ENCODE measurements around the gene EMC8. TPM values are rescaled to one million over a fixed set of nuclear protein-coding genes. Genes with fewer than 3 reads are reported as not detected.
A peak's percentile ranks its signal among the peaks of the same experiment; 100 is the strongest.

Gene EMC8
- total and polyA plus RNA-seq, 2 experiments from 2014 or later: 51.1 to 69.4 TPM

DNA sequence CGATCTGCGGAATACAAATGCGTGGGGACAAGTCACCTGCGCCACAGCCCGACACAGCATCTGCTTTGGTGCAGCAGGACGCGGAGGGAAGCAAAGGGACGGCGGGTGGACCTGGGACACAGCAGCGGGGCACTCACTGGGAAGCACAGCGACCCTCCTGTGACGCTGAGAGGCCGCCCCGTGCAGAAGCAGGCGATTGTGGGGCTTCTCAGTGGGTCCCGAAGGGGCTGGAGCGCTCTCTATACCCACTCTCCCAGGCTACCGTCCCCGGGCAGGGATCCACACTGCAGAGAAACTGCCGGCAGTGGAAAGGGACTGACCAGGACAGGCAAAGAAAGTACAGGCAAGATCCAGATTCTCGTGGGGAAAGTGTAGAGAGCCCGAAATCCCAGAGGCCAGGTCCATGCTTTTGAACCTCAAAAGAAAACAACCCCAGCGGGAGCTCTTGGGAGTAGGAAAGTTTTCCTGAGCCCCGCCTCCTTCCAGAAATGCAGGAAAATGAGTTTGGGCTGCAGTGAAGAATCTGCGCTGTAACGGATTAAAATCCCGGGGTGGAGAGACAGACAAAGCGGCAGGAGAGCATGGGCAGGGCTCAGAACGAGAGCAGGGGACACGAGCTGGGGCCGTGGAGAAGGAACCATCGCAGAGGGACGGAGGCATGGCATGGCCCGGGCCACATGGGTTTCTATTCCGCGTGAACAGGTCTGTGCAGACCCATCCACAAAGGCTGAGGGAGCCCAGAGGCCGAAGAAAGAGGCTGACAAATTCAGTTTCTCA is 12.9 kb upstream of the EMC8 start:
- Histone ChIP-seq H3K79me2 (replicated peaks; ENCODE audit: insufficient read depth) (no peaks in the 10 kb centered on the region), H3K27ac (ENCODE audit: low read depth) (no peak overlapping the region), H3K4me1 (ENCODE audit: insufficient read depth) (no peaks in the 10 kb centered on the region), H2AFZ (peak overlapping the region; percentile 97), H3K27me3 (ENCODE audit: insufficient read depth) (no peaks in the 10 kb centered on the region; the same call in 1 of the 2 replicates), H4K20me1 (replicated peaks; ENCODE audit: insufficient read depth) (no peaks in the 10 kb centered on the region), H3K9me2 (ENCODE audit: insufficient read depth) (no peaks in the 10 kb centered on the region), H3F3A (replicated peaks; ENCODE audit: low read depth) (0 out of 2 replicates have a peak, but pooled peaks cover 3% of the 10 kb centered on the region), H3K4me3 (peak overlapping the region; percentile 23; the same call in 1 of the 2 replicates), H3K36me3 (ENCODE audit: insufficient read depth) (no peaks in the 10 kb centered on the region), H3K4me2 (no peak overlapping the region; the same call in 1 of the 2 replicates)
- no peak overlapping the region for H3K27ac Mint-ChIP-seq
- H3K4me1 Mint-ChIP-seq: peaks cover 5% of the 10 kb centered on the region; the same call in 2 of the 3 replicates
- peak; percentile 64 for ATAC-seq
- DNase-seq (ENCODE audit: low spot score): peak; percentile 47
- peaks cover 11% of the 10 kb centered on the region for H3K27me3 Mint-ChIP-seq (ENCODE audit: insufficient read depth, low read depth, poor library complexity)
- peak overlapping the region; percentile 17; the same call in 2 of the 3 replicates for H3K4me3 Mint-ChIP-seq
- TF ChIP-seq POLR2AphosphoS5 (IDR thresholded peaks at IDR 0.05; ENCODE audit: low read depth): no peak
- no peak for TF ChIP-seq JUNB (IDR thresholded peaks at IDR 0.05; ENCODE audit: unreplicated experiment)
- TF ChIP-seq, protein P1, sequence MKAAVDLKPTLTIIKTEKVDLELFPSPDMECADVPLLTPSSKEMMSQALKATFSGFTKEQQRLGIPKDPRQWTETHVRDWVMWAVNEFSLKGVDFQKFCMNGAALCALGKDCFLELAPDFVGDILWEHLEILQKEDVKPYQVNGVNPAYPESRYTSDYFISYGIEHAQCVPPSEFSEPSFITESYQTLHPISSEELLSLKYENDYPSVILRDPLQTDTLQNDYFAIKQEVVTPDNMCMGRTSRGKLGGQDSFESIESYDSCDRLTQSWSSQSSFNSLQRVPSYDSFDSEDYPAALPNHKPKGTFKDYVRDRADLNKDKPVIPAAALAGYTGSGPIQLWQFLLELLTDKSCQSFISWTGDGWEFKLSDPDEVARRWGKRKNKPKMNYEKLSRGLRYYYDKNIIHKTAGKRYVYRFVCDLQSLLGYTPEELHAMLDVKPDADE (IDR thresholded peaks at IDR 0.05): no peak
- no peak for TF ChIP-seq ZNF331 (CRISPR knock-in tag; IDR thresholded peaks at IDR 0.05; ENCODE audit: low read depth)
- no peak for TF ChIP-seq NANOG (IDR thresholded peaks at IDR 0.05; ENCODE audit: borderline replicate concordance)
- TF ChIP-seq, protein P2, sequence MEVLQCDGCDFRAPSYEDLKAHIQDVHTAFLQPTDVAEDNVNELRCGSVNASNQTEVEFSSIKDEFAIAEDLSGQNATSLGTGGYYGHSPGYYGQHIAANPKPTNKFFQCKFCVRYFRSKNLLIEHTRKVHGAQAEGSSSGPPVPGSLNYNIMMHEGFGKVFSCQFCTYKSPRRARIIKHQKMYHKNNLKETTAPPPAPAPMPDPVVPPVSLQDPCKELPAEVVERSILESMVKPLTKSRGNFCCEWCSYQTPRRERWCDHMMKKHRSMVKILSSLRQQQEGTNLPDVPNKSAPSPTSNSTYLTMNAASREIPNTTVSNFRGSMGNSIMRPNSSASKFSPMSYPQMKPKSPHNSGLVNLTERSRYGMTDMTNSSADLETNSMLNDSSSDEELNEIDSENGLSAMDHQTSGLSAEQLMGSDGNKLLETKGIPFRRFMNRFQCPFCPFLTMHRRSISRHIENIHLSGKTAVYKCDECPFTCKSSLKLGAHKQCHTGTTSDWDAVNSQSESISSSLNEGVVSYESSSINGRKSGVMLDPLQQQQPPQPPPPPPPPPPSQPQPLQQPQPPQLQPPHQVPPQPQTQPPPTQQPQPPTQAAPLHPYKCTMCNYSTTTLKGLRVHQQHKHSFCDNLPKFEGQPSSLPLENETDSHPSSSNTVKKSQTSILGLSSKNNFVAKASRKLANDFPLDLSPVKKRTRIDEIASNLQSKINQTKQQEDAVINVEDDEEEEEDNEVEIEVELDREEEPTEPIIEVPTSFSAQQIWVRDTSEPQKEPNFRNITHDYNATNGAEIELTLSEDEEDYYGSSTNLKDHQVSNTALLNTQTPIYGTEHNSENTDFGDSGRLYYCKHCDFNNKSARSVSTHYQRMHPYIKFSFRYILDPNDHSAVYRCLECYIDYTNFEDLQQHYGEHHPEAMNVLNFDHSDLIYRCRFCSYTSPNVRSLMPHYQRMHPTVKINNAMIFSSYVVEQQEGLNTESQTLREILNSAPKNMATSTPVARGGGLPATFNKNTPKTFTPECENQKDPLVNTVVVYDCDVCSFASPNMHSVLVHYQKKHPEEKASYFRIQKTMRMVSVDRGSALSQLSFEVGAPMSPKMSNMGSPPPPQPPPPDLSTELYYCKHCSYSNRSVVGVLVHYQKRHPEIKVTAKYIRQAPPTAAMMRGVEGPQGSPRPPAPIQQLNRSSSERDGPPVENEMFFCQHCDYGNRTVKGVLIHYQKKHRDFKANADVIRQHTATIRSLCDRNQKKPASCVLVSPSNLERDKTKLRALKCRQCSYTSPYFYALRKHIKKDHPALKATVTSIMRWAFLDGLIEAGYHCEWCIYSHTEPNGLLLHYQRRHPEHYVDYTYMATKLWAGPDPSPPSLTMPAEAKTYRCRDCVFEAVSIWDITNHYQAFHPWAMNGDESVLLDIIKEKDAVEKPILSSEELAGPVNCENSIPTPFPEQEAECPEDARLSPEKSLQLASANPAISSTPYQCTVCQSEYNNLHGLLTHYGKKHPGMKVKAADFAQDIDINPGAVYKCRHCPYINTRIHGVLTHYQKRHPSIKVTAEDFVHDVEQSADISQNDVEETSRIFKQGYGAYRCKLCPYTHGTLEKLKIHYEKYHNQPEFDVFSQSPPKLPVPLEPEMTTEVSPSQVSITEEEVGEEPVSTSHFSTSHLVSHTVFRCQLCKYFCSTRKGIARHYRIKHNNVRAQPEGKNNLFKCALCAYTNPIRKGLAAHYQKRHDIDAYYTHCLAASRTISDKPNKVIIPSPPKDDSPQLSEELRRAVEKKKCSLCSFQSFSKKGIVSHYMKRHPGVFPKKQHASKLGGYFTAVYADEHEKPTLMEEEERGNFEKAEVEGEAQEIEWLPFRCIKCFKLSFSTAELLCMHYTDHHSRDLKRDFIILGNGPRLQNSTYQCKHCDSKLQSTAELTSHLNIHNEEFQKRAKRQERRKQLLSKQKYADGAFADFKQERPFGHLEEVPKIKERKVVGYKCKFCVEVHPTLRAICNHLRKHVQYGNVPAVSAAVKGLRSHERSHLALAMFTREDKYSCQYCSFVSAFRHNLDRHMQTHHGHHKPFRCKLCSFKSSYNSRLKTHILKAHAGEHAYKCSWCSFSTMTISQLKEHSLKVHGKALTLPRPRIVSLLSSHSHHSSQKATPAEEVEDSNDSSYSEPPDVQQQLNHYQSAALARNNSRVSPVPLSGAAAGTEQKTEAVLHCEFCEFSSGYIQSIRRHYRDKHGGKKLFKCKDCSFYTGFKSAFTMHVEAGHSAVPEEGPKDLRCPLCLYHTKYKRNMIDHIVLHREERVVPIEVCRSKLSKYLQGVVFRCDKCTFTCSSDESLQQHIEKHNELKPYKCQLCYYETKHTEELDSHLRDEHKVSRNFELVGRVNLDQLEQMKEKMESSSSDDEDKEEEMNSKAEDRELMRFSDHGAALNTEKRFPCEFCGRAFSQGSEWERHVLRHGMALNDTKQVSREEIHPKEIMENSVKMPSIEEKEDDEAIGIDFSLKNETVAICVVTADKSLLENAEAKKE (CRISPR knock-in tag; IDR thresholded peaks at IDR 0.05): no peak
- no peak for TF ChIP-seq EZH2phosphoT487 (IDR thresholded peaks at IDR 0.05; ENCODE audit: unreplicated experiment)
- TF ChIP-seq, protein P3, sequence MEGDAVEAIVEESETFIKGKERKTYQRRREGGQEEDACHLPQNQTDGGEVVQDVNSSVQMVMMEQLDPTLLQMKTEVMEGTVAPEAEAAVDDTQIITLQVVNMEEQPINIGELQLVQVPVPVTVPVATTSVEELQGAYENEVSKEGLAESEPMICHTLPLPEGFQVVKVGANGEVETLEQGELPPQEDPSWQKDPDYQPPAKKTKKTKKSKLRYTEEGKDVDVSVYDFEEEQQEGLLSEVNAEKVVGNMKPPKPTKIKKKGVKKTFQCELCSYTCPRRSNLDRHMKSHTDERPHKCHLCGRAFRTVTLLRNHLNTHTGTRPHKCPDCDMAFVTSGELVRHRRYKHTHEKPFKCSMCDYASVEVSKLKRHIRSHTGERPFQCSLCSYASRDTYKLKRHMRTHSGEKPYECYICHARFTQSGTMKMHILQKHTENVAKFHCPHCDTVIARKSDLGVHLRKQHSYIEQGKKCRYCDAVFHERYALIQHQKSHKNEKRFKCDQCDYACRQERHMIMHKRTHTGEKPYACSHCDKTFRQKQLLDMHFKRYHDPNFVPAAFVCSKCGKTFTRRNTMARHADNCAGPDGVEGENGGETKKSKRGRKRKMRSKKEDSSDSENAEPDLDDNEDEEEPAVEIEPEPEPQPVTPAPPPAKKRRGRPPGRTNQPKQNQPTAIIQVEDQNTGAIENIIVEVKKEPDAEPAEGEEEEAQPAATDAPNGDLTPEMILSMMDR (conservative IDR thresholded peaks at IDR 0.05; ENCODE audit: low read depth in 2 of 2): no peak
- TF ChIP-seq CREB1 (CRISPR knock-in tag; IDR thresholded peaks at IDR 0.05; ENCODE audit: low read depth): no peak
- TF ChIP-seq EZH2 (IDR thresholded peaks at IDR 0.05; ENCODE audit: low read depth, unreplicated experiment): no peak
- TF ChIP-seq, protein P4, sequence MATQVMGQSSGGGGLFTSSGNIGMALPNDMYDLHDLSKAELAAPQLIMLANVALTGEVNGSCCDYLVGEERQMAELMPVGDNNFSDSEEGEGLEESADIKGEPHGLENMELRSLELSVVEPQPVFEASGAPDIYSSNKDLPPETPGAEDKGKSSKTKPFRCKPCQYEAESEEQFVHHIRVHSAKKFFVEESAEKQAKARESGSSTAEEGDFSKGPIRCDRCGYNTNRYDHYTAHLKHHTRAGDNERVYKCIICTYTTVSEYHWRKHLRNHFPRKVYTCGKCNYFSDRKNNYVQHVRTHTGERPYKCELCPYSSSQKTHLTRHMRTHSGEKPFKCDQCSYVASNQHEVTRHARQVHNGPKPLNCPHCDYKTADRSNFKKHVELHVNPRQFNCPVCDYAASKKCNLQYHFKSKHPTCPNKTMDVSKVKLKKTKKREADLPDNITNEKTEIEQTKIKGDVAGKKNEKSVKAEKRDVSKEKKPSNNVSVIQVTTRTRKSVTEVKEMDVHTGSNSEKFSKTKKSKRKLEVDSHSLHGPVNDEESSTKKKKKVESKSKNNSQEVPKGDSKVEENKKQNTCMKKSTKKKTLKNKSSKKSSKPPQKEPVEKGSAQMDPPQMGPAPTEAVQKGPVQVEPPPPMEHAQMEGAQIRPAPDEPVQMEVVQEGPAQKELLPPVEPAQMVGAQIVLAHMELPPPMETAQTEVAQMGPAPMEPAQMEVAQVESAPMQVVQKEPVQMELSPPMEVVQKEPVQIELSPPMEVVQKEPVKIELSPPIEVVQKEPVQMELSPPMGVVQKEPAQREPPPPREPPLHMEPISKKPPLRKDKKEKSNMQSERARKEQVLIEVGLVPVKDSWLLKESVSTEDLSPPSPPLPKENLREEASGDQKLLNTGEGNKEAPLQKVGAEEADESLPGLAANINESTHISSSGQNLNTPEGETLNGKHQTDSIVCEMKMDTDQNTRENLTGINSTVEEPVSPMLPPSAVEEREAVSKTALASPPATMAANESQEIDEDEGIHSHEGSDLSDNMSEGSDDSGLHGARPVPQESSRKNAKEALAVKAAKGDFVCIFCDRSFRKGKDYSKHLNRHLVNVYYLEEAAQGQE (IDR thresholded peaks at IDR 0.05; ENCODE audit: unreplicated experiment): no peak
- TF ChIP-seq ZNF114 (CRISPR knock-in tag; IDR thresholded peaks at IDR 0.05): no peak
- no peak for TF ChIP-seq STAT1 (IDR thresholded peaks at IDR 0.05; ENCODE audit: unreplicated experiment)
- peaks cover under 1% of the 10 kb centered on the region; the same call in 1 of the 3 replicates for H3K9me3 Mint-ChIP-seq
- H3K36me3 Mint-ChIP-seq (ENCODE audit: low read depth): peaks cover 9% of the 10 kb centered on the region; the same call in 2 of the 3 replicates

Data from GM23338 (cell line).